ENCODE measurements around the gene GJB1. TPM values are rescaled to one million over a fixed set of nuclear protein-coding genes. Genes with fewer than 3 reads are reported as not detected.

GJB1 gene
- total and polyA plus RNA-seq, 8 donors, result 0.21 to 6.6 (median 5.0) TPM

GRCh38 chrX:71224098-71224708 is 1.2 kb downstream of the GJB1 start:
- intact Hi-C loops (cut with DNase I), result no loop called here
- Histone ChIP-seq H3K27me3 (no peaks in the 10 kb centered on the region), H3K36me3 (no peaks in the 10 kb centered on the region), H3K27ac (no peak overlapping the region), H3K4me1 (no peaks in the 10 kb centered on the region), H3K4me3 (no peak overlapping the region), H3K9me3 (no peaks in the 10 kb centered on the region)
- DNase-seq, result no peak
- no peak for ATAC-seq
- TF ChIP-seq, protein P1, sequence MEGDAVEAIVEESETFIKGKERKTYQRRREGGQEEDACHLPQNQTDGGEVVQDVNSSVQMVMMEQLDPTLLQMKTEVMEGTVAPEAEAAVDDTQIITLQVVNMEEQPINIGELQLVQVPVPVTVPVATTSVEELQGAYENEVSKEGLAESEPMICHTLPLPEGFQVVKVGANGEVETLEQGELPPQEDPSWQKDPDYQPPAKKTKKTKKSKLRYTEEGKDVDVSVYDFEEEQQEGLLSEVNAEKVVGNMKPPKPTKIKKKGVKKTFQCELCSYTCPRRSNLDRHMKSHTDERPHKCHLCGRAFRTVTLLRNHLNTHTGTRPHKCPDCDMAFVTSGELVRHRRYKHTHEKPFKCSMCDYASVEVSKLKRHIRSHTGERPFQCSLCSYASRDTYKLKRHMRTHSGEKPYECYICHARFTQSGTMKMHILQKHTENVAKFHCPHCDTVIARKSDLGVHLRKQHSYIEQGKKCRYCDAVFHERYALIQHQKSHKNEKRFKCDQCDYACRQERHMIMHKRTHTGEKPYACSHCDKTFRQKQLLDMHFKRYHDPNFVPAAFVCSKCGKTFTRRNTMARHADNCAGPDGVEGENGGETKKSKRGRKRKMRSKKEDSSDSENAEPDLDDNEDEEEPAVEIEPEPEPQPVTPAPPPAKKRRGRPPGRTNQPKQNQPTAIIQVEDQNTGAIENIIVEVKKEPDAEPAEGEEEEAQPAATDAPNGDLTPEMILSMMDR (IDR thresholded peaks at IDR 0.05), result no peak

DNA sequence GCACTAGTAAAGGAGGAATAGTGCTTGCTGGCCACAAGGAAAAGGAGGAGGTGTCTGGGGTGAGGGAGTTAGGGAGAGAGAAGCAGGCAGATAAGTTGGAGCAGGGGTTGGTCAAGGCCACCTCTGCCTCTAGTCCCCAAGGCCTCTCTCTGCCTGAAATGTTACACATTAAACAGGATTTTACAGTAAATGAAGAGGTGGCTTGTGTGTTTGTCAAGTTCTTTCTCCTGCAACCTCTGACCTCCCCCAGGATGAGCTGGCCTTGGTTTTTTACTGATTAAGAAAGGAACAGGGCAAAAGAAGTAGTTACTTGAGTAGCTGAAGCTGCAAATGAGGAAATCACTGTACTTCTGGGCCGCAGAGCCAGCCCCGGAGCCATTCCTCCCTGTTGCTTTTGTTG is 2.0 kb downstream of the GJB1 start:
- H3K36me3 ChIP-seq, result no peaks in the 10 kb centered on the region
- intact Hi-C loops (cut with DNase I), result no loop called here
- TF ChIP-seq, protein P1 (IDR thresholded peaks at IDR 0.05), result no peak
- H3K4me3 ChIP-seq, result no peak overlapping the region
- ATAC-seq (no peak), DNase-seq (no peak)
- H3K27me3 ChIP-seq, result no peaks in the 10 kb centered on the region
- H3K4me1 ChIP-seq, result no peaks in the 10 kb centered on the region
- H3K27ac ChIP-seq, result no peak overlapping the region
- no peaks in the 10 kb centered on the region for H3K9me3 ChIP-seq

DNA sequence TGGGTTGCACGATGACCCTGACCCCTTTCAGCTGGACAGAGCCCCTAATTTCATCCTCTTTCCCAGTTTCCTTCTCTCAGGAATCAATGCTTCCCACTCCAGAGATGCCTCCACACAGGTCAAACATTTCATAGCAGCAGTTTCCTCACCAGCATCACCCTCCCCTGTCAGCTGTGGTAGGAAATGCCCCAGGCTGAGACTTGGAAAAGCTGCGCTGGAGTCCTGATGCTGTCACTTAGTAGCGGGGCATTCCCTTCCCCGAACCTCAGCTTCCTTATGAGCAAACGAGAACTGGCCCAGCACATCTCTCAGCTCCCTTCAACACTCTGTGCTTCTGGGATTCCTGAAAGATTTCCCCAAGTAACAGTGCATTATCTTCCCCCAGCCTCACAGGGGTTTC is 2.7 kb downstream of the GJB1 start:
- ATAC-seq, result no peak
- H3K27me3 ChIP-seq, result no peaks in the 10 kb centered on the region
- intact Hi-C loops (cut with DNase I), result no loop called here
- DNase-seq, result no peak
- H3K9me3 ChIP-seq, result no peaks in the 10 kb centered on the region
- H3K27ac ChIP-seq, result no peak overlapping the region
- no peaks in the 10 kb centered on the region for H3K4me1 ChIP-seq
- no peaks in the 10 kb centered on the region for H3K36me3 ChIP-seq
- no peak overlapping the region for H3K4me3 ChIP-seq
- TF ChIP-seq, protein P1 (IDR thresholded peaks at IDR 0.05), result no peak

DNA sequence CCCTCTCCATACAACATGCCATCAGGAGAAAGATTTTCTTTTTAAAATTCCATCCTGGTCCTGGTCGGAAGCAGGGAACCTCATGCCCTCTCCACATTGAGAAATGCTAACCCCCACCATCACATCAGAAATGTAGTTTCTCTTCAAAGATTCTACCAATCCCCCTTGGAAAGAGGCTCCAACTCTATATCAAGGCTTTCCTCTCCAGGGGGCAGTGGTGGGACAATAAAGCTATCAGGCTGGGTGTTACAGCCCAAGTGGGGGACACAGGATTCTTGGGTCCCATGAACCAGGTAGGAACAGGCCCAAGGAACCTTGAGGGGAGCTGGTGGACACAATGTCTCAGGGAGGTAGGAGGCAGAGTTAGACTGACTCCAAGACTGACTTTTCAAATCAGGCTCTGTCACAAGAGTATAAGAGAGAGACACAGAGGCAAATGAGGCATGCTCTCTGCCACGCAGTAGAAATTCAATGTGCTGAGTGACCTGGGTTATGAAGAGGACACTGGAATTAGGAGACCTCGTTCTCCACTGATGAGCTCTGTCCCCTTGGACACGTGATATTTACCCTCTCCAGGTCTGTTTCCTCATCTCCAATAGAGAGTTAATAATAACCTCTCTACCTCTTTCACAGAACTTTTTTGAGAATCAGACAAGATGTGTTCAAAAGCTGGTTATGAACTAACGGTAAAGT is 4.5 kb downstream of the GJB1 start:
- intact Hi-C loops (cut with DNase I), result no loop called here
- Histone ChIP-seq H3K9me3 (no peaks in the 10 kb centered on the region), H3K27me3 (no peaks in the 10 kb centered on the region), H3K27ac (no peak overlapping the region), H3K36me3 (no peaks in the 10 kb centered on the region), H3K4me3 (no peak overlapping the region), H3K4me1 (no peaks in the 10 kb centered on the region)
- DNase-seq (no peak), ATAC-seq (no peak)
- TF ChIP-seq, protein P1 (IDR thresholded peaks at IDR 0.05), result no peak

DNA sequence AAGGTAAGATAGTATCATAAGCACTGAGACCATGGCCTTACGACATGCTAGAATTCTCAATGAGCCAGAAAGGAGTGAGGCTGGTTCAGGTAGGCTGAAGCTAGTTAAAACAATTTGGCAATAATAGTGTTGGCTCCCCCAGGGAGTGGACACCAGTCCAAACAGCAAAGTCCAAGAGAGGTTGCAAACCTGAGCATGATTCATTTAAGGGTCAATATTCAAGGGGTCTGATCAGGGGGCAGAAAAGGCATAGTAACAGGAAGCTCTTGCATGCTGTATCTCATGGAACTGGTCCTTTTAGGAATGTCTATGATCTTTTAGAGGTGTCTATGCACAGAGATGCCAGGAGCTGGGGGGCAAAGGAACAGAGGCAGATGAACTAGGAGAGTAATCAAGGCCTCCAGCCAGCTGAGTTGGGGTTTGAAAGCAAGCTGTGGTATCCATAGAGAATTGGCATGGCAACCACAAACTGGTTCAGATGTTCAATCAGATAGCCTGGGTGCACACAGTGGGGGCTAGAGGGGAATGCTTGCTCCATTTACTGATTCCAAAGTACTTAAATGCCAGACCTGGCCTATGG is 5.1 kb downstream of the GJB1 start:
- Histone ChIP-seq H3K9me3 (no peaks in the 10 kb centered on the region), H3K36me3 (no peaks in the 10 kb centered on the region), H3K27me3 (no peaks in the 10 kb centered on the region), H3K27ac (no peak overlapping the region), H3K4me1 (no peaks in the 10 kb centered on the region), H3K4me3 (no peak overlapping the region)
- intact Hi-C loops (cut with DNase I), result no loop called here
- DNase-seq, result no peak
- ATAC-seq, result no peak
- TF ChIP-seq, protein P1 (IDR thresholded peaks at IDR 0.05), result no peak
